Vagina (tissue), 2 donors: Measurements from ENCODE around the gene PLPPR5. TPM values are rescaled to one million over a fixed set of nuclear protein-coding genes. Genes with fewer than 3 reads are reported as not detected.

Experiments
- DNase-seq, 2 donors: peaks; one replicate each; pipeline ENCODE4 v3.0.0-alpha.2; 2017; ENCODE audit errors: extremely low spot score in 2 of 2
- H3K27ac ChIP-seq: fragments of 200-600 bp; sonication (generic); one replicate; pipeline ENCODE4 v1.5.1; 2019
- H3K27me3 ChIP-seq: fragments of 200-600 bp; sonication (generic); one replicate; pipeline ENCODE4 v1.5.1; 2019
- H3K36me3 ChIP-seq, 2 donors: fragments of 200-600 bp; sonication (generic); one replicate each; pipeline ENCODE4 v1.5.1; 2017 to 2019
- H3K4me1 ChIP-seq: fragments of 200-600 bp; sonication (generic); one replicate; pipeline ENCODE4 v1.5.1; 2019
- H3K4me3 ChIP-seq, 2 donors: fragments of 200-600 bp; sonication (generic); 1 replicate in 1 of 2; 2 replicates in 1 of 2; pipeline ENCODE4 v1.5.1; 2016 to 2019
- H3K9me3 ChIP-seq: fragments of 200-600 bp; sonication (generic); one replicate; pipeline ENCODE4 v1.5.1; 2019
- POLR2A ChIP-seq, 2 donors: fragments of 450-650 bp; IDR thresholded peaks; one replicate each; pipeline ENCODE4 v1.6.1; 2017; ENCODE audit warnings: antibody characterized with exemption in 2 of 2, mild to moderate bottlenecking in 2 of 2, moderate library complexity in 2 of 2
- POLR2AphosphoS5 ChIP-seq, 2 donors: sonication (generic); formaldehyde crosslinking; IDR thresholded peaks; one replicate each; pipeline ENCODE4 v1.9.0; 2017; ENCODE audit warnings: antibody characterized with exemption in 2 of 2, mild to moderate bottlenecking in 2 of 2, low read depth in 1 of 2; ENCODE audit not compliant: insufficient read depth in 1 of 2
- intact Hi-C: fragments of 100-400 bp; cut with DNase I; formaldehyde crosslinking; loops from one replicate; pipeline ENCODE4 v1.15.1; 2023
- total RNA-seq: library from RNA; depleted of rRNA; stranded (reverse); fragments of >200 nt; gene quantifications from one replicate; pipeline ENCODE4 v1.2.3, GENCODE V29; 2016
- TF ChIP-seq, protein P1 (sequence below), 3 experiments: fragments of 450-650 bp in 2 of 3; fragments of 200-600 bp in 1 of 3; sonication (generic) in 1 of 3; IDR thresholded peaks; one replicate each; pipeline ENCODE4 v1.5.1; 2017 to 2019; ENCODE audit warnings: antibody characterized with exemption in 3 of 3, mild to moderate bottlenecking in 2 of 3, moderate library complexity in 2 of 3

The PLPPR5 gene
- total RNA-seq, 1 donor from 2014 or later: not detected

DNA sequence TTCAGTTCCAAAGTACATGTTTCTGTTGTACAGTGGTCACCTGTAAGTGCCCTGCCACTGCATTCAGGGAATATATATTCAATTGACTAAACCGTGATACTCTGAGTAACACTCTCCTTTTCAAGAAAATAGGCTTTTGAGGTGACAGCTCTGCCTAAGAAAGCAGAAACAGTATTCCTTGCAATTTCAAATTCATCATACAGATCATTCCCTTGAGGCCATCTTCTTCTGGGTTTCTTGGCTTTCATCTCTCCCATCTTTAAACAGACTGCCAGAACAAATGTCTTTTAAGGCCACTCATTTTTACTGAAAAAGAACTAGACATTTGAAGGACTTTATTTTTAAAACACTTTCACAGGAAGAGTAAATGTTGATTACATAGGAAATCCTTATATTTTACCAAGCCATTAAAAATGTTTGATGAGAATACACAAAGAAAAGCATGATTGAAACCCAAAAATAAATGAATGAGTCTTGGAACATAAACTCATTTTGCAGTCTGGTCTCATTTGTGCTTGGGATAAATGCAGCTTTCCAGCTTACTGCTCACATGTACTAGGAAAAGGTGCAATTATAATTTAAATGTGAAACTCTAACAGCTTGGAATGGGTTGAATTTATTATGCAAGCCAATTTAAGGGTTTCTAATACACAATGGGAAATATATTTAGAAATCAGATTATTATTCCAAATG lies 34.7 kb downstream of the PLPPR5 start:
- H3K4me3 ChIP-seq: no peak overlapping the region
- H3K27me3 ChIP-seq: no peaks in the 10 kb centered on the region
- H3K36me3 ChIP-seq: no peaks in the 10 kb centered on the region
- no peaks in the 10 kb centered on the region for H3K9me3 ChIP-seq
- H3K27ac ChIP-seq: no peak overlapping the region
- no peaks in the 10 kb centered on the region for H3K4me1 ChIP-seq
- no peak for DNase-seq
- intact Hi-C loops: no loop called here
- TF ChIP-seq, protein P1, sequence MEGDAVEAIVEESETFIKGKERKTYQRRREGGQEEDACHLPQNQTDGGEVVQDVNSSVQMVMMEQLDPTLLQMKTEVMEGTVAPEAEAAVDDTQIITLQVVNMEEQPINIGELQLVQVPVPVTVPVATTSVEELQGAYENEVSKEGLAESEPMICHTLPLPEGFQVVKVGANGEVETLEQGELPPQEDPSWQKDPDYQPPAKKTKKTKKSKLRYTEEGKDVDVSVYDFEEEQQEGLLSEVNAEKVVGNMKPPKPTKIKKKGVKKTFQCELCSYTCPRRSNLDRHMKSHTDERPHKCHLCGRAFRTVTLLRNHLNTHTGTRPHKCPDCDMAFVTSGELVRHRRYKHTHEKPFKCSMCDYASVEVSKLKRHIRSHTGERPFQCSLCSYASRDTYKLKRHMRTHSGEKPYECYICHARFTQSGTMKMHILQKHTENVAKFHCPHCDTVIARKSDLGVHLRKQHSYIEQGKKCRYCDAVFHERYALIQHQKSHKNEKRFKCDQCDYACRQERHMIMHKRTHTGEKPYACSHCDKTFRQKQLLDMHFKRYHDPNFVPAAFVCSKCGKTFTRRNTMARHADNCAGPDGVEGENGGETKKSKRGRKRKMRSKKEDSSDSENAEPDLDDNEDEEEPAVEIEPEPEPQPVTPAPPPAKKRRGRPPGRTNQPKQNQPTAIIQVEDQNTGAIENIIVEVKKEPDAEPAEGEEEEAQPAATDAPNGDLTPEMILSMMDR (IDR thresholded peaks at IDR 0.05): no peak
- no peak for TF ChIP-seq POLR2A (IDR thresholded peaks at IDR 0.05)
- no peak for TF ChIP-seq POLR2AphosphoS5 (IDR thresholded peaks at IDR 0.05; ENCODE audit: insufficient read depth in 1 of 2, low read depth in 1 of 2)

DNA sequence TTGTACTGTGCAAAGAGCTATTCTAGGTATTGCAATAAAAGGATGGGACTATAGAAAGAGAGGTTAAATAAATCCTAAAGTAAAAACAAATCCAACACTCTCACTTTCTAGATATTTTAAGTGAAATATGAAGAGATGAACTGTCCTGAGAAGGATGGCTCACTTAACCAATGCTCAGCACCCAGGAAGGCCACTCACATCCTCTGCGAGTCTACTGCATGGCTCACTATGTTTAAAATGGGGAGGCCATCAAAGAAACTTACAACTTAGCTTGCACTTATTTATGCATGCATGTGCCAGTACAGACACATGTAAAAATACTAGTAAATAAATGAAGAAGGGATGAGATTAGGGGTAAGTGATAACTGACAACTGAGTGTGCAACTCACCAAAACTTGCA lies 37.5 kb downstream of the PLPPR5 start:
- DNase-seq: no peak
- intact Hi-C loops: no loop called here
- Histone ChIP-seq H3K27ac (no peak overlapping the region), H3K4me1 (no peaks in the 10 kb centered on the region), H3K27me3 (no peaks in the 10 kb centered on the region), H3K9me3 (no peaks in the 10 kb centered on the region), H3K4me3 (no peak overlapping the region), H3K36me3 (no peaks in the 10 kb centered on the region)
- TF ChIP-seq POLR2A (IDR thresholded peaks at IDR 0.05): no peak
- TF ChIP-seq, protein P1 (IDR thresholded peaks at IDR 0.05): no peak
- no peak for TF ChIP-seq POLR2AphosphoS5 (IDR thresholded peaks at IDR 0.05; ENCODE audit: insufficient read depth in 1 of 2, low read depth in 1 of 2)

DNA sequence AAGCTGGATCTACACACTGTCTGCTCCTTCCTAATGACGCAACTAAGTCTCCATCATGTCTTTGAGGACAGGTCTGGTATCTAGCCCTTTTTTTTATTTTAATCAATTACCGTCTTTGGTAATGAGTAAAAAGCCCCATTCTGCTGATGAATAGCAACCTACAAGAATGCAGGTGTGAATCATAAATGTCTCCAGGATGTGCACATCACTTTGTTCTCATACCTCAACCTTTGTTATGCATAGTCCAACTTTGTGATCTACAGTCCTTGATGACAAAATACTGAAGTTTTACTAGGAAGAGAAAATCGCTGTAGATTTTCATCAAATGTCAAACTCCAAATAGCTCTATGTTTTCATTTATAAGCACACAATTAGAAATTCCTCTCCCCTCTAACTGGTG lies 39.3 kb downstream of the PLPPR5 start:
- no peaks in the 10 kb centered on the region for H3K9me3 ChIP-seq

DNA sequence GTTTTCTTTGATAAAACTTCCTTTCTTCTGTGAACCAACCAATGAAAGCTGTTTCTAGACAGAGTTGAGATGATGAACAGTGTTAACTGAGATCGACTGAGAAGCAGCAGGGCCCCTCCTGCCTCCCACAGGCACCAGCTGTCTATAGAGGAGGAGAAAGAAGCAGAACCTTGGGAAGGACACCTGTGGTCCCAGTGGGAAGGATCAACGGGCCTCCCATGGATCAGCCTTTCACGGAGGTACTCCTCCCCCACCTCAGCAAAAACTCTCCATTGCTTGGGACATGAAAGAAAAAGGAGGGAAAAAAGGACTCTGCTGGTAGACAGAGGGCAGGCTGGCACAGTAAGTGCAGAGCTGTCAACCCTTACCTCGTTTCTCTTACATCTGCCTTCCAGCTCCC lies 40.5 kb downstream of the PLPPR5 start:
- no peaks in the 10 kb centered on the region for H3K36me3 ChIP-seq
- TF ChIP-seq, protein P1 (IDR thresholded peaks at IDR 0.05): no peak
- TF ChIP-seq POLR2A (IDR thresholded peaks at IDR 0.05) (no peak), POLR2AphosphoS5 (IDR thresholded peaks at IDR 0.05; ENCODE audit: insufficient read depth in 1 of 2, low read depth in 1 of 2) (no peak)
- no peaks in the 10 kb centered on the region for H3K27me3 ChIP-seq
- H3K4me3 ChIP-seq: no peak overlapping the region
- no peak for DNase-seq
- no peak overlapping the region for H3K27ac ChIP-seq
- intact Hi-C loops: no loop called here
- H3K4me1 ChIP-seq: no peaks in the 10 kb centered on the region
- H3K9me3 ChIP-seq: no peaks in the 10 kb centered on the region

More for the DNA sequence above, 39.3 kb downstream of the PLPPR5 start:
- Histone ChIP-seq H3K4me1 (no peaks in the 10 kb centered on the region), H3K4me3 (no peak overlapping the region), H3K27me3 (no peaks in the 10 kb centered on the region), H3K36me3 (no peaks in the 10 kb centered on the region), H3K27ac (no peak overlapping the region)
- no peak for DNase-seq
- TF ChIP-seq POLR2A (IDR thresholded peaks at IDR 0.05) (no peak), POLR2AphosphoS5 (IDR thresholded peaks at IDR 0.05; ENCODE audit: insufficient read depth in 1 of 2, low read depth in 1 of 2) (no peak)
- TF ChIP-seq, protein P1 (IDR thresholded peaks at IDR 0.05): no peak
- intact Hi-C loops: no loop called here

DNA sequence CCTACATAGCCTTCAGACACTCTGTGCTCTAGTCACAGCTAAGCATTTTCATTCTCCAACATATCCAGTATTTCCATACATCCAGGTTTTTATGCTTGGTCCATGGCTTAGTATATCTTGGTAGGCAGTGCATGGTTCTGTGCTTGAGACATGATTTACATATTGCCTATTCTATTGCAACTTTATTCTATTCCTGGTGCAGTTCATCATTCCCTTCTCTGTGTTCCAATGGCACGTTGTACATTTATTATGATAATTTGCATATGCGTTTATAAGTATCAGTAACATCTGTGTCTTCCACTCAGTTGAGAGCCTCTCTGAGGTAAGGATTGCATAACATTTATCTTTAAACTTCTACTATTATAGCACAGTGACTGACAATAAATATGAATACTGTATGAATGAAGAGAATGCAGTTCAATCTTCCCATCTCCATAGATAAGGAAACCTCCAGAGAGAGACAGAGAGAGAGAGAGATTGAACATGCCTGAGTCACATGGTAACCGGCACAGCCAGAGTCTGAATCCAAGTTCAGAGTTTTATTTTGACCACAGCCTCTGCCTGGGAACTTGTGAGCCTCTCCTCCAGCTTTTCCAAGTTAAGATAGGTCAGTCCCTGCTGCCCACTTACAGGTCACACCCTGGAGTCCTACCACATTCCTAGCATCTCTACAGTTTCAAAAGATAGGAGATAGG lies 41.5 kb downstream of the PLPPR5 start:
- no peaks in the 10 kb centered on the region for H3K27me3 ChIP-seq
- H3K36me3 ChIP-seq: no peaks in the 10 kb centered on the region
- H3K27ac ChIP-seq: no peak overlapping the region
- no peak for DNase-seq
- intact Hi-C loops: no loop called here
- H3K4me3 ChIP-seq: no peak overlapping the region
- TF ChIP-seq POLR2AphosphoS5 (IDR thresholded peaks at IDR 0.05; ENCODE audit: insufficient read depth in 1 of 2, low read depth in 1 of 2) (no peak), POLR2A (IDR thresholded peaks at IDR 0.05) (no peak)
- TF ChIP-seq, protein P1 (IDR thresholded peaks at IDR 0.05): no peak
- H3K4me1 ChIP-seq: no peaks in the 10 kb centered on the region
- H3K9me3 ChIP-seq: no peaks in the 10 kb centered on the region
